H1 (cell line): ENCODE data around the gene PIGU. TPM values are rescaled to one million over a fixed set of nuclear protein-coding genes. Genes with fewer than 3 reads are reported as not detected.

Source experiments
- CTCF ChIA-PET: fragments of 300-600 bp; sonication (Branson Sonifier 250); formaldehyde crosslinking; loops from one replicate; lab custom pipeline; 2021; ENCODE audit not compliant: partially characterized antibody; lab: Charles Lee
- POLR2A ChIA-PET: fragments of 300-600 bp; sonication (Branson Sonifier 250); formaldehyde crosslinking; loops from one replicate; lab custom pipeline; 2021; ENCODE audit warnings: inconsistent platforms; ENCODE audit not compliant: partially characterized antibody; lab: Charles Lee
- DNase-seq, 2 experiments: peaks; one replicate each; pipeline versions ENCODE4 v3.0.0 to v3.0.0-alpha.2; 2010 to 2022; ENCODE audit warnings: low spot score in 2 of 2, low read depth in 1 of 2, mixed read lengths in 1 of 2
- FAIRE-seq: peaks from 2 replicates; lab custom pipeline; 2011; peaks lifted over from hg19 to GRCh38; lab: Jason Lieb, UNC
- H2AFZ ChIP-seq: 2 replicates; pipeline ENCODE4 v1.8.1; 2012; ENCODE audit warnings: low read length, inconsistent platforms
- H2AK5ac ChIP-seq: 2 replicates; pipeline ENCODE4 v1.6.1; 2013; ENCODE audit warnings: low read depth, low read length
- H2BK120ac ChIP-seq: replicated peaks from 2 replicates; pipeline ENCODE3; 2013; ENCODE audit warnings: low read depth, low read length, inconsistent platforms
- H2BK12ac ChIP-seq: 2 replicates; pipeline ENCODE4 v1.6.1; 2013; ENCODE audit warnings: low read depth, low read length
- H2BK15ac ChIP-seq: 2 replicates; pipeline ENCODE4 v1.6.1; 2013; ENCODE audit warnings: low read length
- H2BK20ac ChIP-seq: 2 replicates; pipeline ENCODE4 v1.6.1; 2013; ENCODE audit warnings: low read length
- H2BK5ac ChIP-seq: 2 replicates; pipeline ENCODE4 v1.6.1; 2013; ENCODE audit warnings: low read depth, low read length
- H3K14ac ChIP-seq: 2 replicates; pipeline ENCODE4 v1.6.1; 2013; ENCODE audit warnings: inconsistent platforms; ENCODE audit not compliant: insufficient read length
- H3K18ac ChIP-seq: 2 replicates; pipeline ENCODE4 v1.6.1; 2013; ENCODE audit warnings: low read length; ENCODE audit errors: extremely low read depth
- H3K23ac ChIP-seq: 2 replicates; pipeline ENCODE4 v1.6.1; 2013; ENCODE audit warnings: inconsistent platforms; ENCODE audit not compliant: insufficient read length
- H3K23me2 ChIP-seq: 2 replicates; pipeline ENCODE4 v1.6.1; 2013; ENCODE audit warnings: low read depth, low read length
- H3K27ac ChIP-seq: 2 replicates; pipeline ENCODE4 v1.6.1; 2011; ENCODE audit warnings: low read depth, low read length, inconsistent platforms
- H3K27me3 ChIP-seq, 4 experiments: replicated peaks in 1 of 4; 1 replicate in 1 of 4; 2 replicates in 3 of 4; pipeline versions ENCODE4 v1.6.1 to v1.8.1; 2011 to 2013; ENCODE audit warnings: low read length in 3 of 4, mild to moderate bottlenecking in 3 of 4, inconsistent platforms in 2 of 4, mixed read lengths in 2 of 4, moderate library complexity in 1 of 4; ENCODE audit not compliant: control insufficient read depth in 3 of 4, insufficient read depth in 3 of 4; ENCODE audit errors: extremely low read depth in 1 of 4
- H3K36me3 ChIP-seq, 4 experiments: 2 replicates each; pipeline versions ENCODE4 v1.6.1 to v1.8.1; 2011 to 2013; ENCODE audit warnings: mild to moderate bottlenecking in 4 of 4, low read length in 3 of 4, moderate library complexity in 2 of 4, control low read depth in 1 of 4, inconsistent platforms in 1 of 4; ENCODE audit not compliant: insufficient read depth in 4 of 4, control insufficient read depth in 2 of 4
- H3K4ac ChIP-seq: replicated peaks from 2 replicates; pipeline ENCODE3; 2013; ENCODE audit warnings: low read length, low read depth, mixed read lengths, inconsistent platforms; ENCODE audit not compliant: insufficient read length
- H3K4me1 ChIP-seq, 4 experiments: replicated peaks in 1 of 4; 1 replicate in 1 of 4; 2 replicates in 3 of 4; pipeline versions ENCODE4 v1.6.1 to v1.8.1; 2011 to 2013; ENCODE audit warnings: low read length in 3 of 4, inconsistent platforms in 2 of 4, mixed read lengths in 1 of 4; ENCODE audit not compliant: insufficient read depth in 4 of 4, control insufficient read depth in 3 of 4
- H3K4me2 ChIP-seq, 2 experiments: 2 replicates each; pipeline versions ENCODE4 v1.6.1 to v1.8.1; 2011 to 2013; ENCODE audit warnings: low read depth in 2 of 2, low read length in 2 of 2, control low read depth in 1 of 2, inconsistent platforms in 1 of 2, mild to moderate bottlenecking in 1 of 2; ENCODE audit not compliant: insufficient read depth in 1 of 2
- H3K4me3 ChIP-seq, 4 experiments: fragments of 200-600, 300-600 bp in 1 of 4; sonication (generic), shearing (Covaris generic), sonication (Bioruptor Twin) in 1 of 4; 2 replicates each; pipeline versions ENCODE4 v1.5.1 to v1.8.1; 2011 to 2016; ENCODE audit warnings: low read length in 4 of 4, low read depth in 3 of 4, control low read depth in 2 of 4, inconsistent platforms in 2 of 4, mild to moderate bottlenecking in 2 of 4, mixed read lengths in 1 of 4, moderate library complexity in 1 of 4; ENCODE audit not compliant: insufficient read depth in 2 of 4; ENCODE audit errors: extremely low read depth in 1 of 4
- H3K56ac ChIP-seq: replicated peaks from 2 replicates; pipeline ENCODE3; 2013; ENCODE audit warnings: low read depth, mild to moderate bottlenecking, mixed read lengths, low read length, inconsistent platforms; ENCODE audit not compliant: insufficient read length
- H3K79me1 ChIP-seq: 2 replicates; pipeline ENCODE4 v1.6.1; 2013; ENCODE audit warnings: low read depth, low read length, control low read depth
- H3K79me2 ChIP-seq, 2 experiments: 2 replicates each; pipeline versions ENCODE4 v1.6.1 to v1.8.1; 2012 to 2013; ENCODE audit warnings: low read length in 2 of 2, mild to moderate bottlenecking in 2 of 2, inconsistent platforms in 1 of 2; ENCODE audit not compliant: insufficient read depth in 2 of 2, control insufficient read depth in 1 of 2
- H3K9ac ChIP-seq, 4 experiments: replicated peaks in 1 of 4; 1 replicate in 1 of 4; 2 replicates in 3 of 4; pipeline versions ENCODE4 v1.6.1 to v1.8.1; 2011 to 2013; ENCODE audit warnings: low read depth in 3 of 4, low read length in 3 of 4, control low read depth in 2 of 4, mild to moderate bottlenecking in 2 of 4, moderate library complexity in 2 of 4, inconsistent platforms in 1 of 4; ENCODE audit errors: extremely low read depth in 1 of 4
- H3K9me3 ChIP-seq, 2 experiments: 2 replicates each; pipeline versions ENCODE4 v1.6.1 to v1.8.1; 2012 to 2013; ENCODE audit warnings: mild to moderate bottlenecking in 2 of 2, moderate library complexity in 2 of 2, control low read depth in 1 of 2, inconsistent platforms in 1 of 2, low read depth in 1 of 2, low read length in 1 of 2, mixed read lengths in 1 of 2; ENCODE audit not compliant: insufficient read depth in 2 of 2
- H4K20me1 ChIP-seq, 2 experiments: replicated peaks in 1 of 2; 2 replicates each; pipeline versions ENCODE3 to v1.8.1; 2011 to 2013; ENCODE audit warnings: inconsistent platforms in 2 of 2, low read length in 2 of 2, mild to moderate bottlenecking in 1 of 2; ENCODE audit not compliant: insufficient read depth in 2 of 2, control insufficient read depth in 1 of 2
- H4K5ac ChIP-seq: 2 replicates; pipeline ENCODE4 v1.6.1; 2013; ENCODE audit warnings: low read length, low read depth, mixed read lengths, inconsistent platforms; ENCODE audit not compliant: insufficient read length
- H4K8ac ChIP-seq: 2 replicates; pipeline ENCODE4 v1.8.0; 2013; ENCODE audit warnings: mild to moderate bottlenecking, moderate library complexity, low read length, inconsistent platforms; ENCODE audit not compliant: insufficient read depth; ENCODE audit errors: extremely low read depth
- H4K91ac ChIP-seq: replicated peaks from 2 replicates; pipeline ENCODE3; 2013; ENCODE audit warnings: low read length, mixed read lengths, inconsistent platforms; ENCODE audit not compliant: insufficient read length
- CHD1 ChIP-seq: IDR thresholded peaks from 2 replicates; pipeline ENCODE4 v1.6.1; 2012; ENCODE audit warnings: low read depth, low read length, improper control_type of control experiment
- JUN ChIP-seq: IDR thresholded peaks from 2 replicates; pipeline ENCODE4 v1.6.1; 2011; ENCODE audit warnings: low read depth, mild to moderate bottlenecking, improper control_type of control experiment, low read length
- JUND ChIP-seq: IDR thresholded peaks from 2 replicates; pipeline ENCODE4 v1.6.1; 2011; ENCODE audit warnings: mild to moderate bottlenecking, improper control_type of control experiment, low read length
- PHF8 ChIP-seq: fragments of 200-600 bp; sonication (generic); conservative IDR thresholded peaks from 2 replicates; pipeline ENCODE4 v1.7.1; 2012; ENCODE audit warnings: low read depth, mild to moderate bottlenecking, inconsistent platforms, low read length, moderate library complexity
- RAD21 ChIP-seq, 2 experiments: IDR thresholded peaks in 1 of 2; conservative IDR thresholded peaks in 1 of 2; 2 replicates each; pipeline ENCODE4 v1.6.1; 2011; ENCODE audit warnings: low read depth in 2 of 2, low read length in 2 of 2, improper control_type of control experiment in 1 of 2, inconsistent platforms in 1 of 2, mild to moderate bottlenecking in 1 of 2, moderate library complexity in 1 of 2
- TAF7 ChIP-seq: optimal IDR thresholded peaks from 2 replicates; pipeline ENCODE3; 2011; ENCODE audit warnings: low read depth, mild to moderate bottlenecking, inconsistent platforms, low read length, moderate library complexity, borderline replicate concordance
- USF2 ChIP-seq: IDR thresholded peaks from 2 replicates; pipeline ENCODE4 v1.6.1; 2011; ENCODE audit warnings: low read length, improper control_type of control experiment
- WGBS, 2 experiments: shearing (Covaris generic) in 1 of 2; methylation state at CpG; one replicate each; pipeline versions ENCODE4 v1.1.6 to v1.1.7; 2013 to 2015; ENCODE audit warnings: low lambda C conversion rate in 2 of 2, mixed read lengths in 2 of 2, inconsistent platforms in 1 of 2, low coverage in 1 of 2, missing lambda C conversion rate in 1 of 2; ENCODE audit not compliant: insufficient replicate concordance in 2 of 2, insufficient coverage in 1 of 2, insufficient read length in 1 of 2; ENCODE audit errors: extremely low coverage in 1 of 2, missing lambda C conversion rate in 1 of 2; 5-methylcytosine and 5-hydroxymethylcytosine counted together
- polyA plus RNA-seq, 7 experiments: library from polyadenylated mRNA; depleted of rRNA in 3 of 7; stranded (reverse) in 5 of 7; unstranded in 2 of 7; fragments of >200 nt in 5 of 7; fragments of 200-250 nt in 2 of 7; gene quantifications; 1 replicate in 5 of 7; 2 replicates in 1 of 7; 4 replicates in 1 of 7; pipeline versions ENCODE4 v1.2.1 to v1.2.3, GENCODE V29; 2011 to 2013; ENCODE audit warnings: missing spikeins in 2 of 7, mixed read lengths in 2 of 7
- total RNA-seq: library from RNA; stranded (reverse); fragmentation: NEBNext Ultra II Directional; extraction: Animal tissue kit (Norgen Biotek cat#: 25700); gene quantifications from 2 replicates; pipeline ENCODE4 v1.2.1, GENCODE V29; 2021

Gene PIGU
- total and polyA plus RNA-seq, 2 of the 8 experiments (the other 6 are each of a cell fraction or from before 2014, with no cell fraction given): 28.3 to 117 TPM

- H3K9ac ChIP-seq: no peak overlapping the region
- 91% methylated on average over 14 of the region's 14 CpGs; no CpG with 5 or more reads in 1 of the 2 experiments for WGBS, 2 experiments
Observed at GRCh38 chr20:34525709-34526416, 151.0 kb downstream of the PIGU start.

More at GRCh38 chr20:34525709-34526416, 151.0 kb downstream of the PIGU start:
- Histone ChIP-seq H2AK5ac (no peak overlapping the region), H3K23me2 (no peaks in the 10 kb centered on the region), H3K56ac (no peak overlapping the region), H3K4ac (no peak overlapping the region), H3K36me3 (peaks cover 8 to 33% (median 20%) of the 10 kb centered on the region in 4 experiments), H3K4me2 (no peak overlapping the region), H3K27ac (no peak overlapping the region), H2BK12ac (no peak overlapping the region), H3K4me1 (peaks cover 0 to 4% (median 3%) of the 10 kb centered on the region in 4 experiments; a peak in 3 of 7 replicates), H3K9me3 (no peaks in the 10 kb centered on the region), H3K79me1 (peaks cover 14% of the 10 kb centered on the region), H3K18ac (no peak overlapping the region), H4K20me1 (peaks cover 17 to 24% of the 10 kb centered on the region in 2 experiments), H2BK120ac (no peak overlapping the region), H4K8ac (no peak overlapping the region), H2BK20ac (no peak overlapping the region), H3K14ac (no peak overlapping the region), H2BK5ac (no peak overlapping the region), H3K4me3 (no peak overlapping the region), H2BK15ac (no peak overlapping the region), H3K79me2 (peaks cover 0 to 50% of the 10 kb centered on the region in 2 experiments; a peak in 3 of 4 replicates), H3K27me3 (no peaks in the 10 kb centered on the region), H3K23ac (no peak overlapping the region), H4K91ac (no peak overlapping the region), H2AFZ (no peak overlapping the region), H4K5ac (no peak overlapping the region)
- DNase-seq: no peak
- no peak for TF ChIP-seq CHD1
- TF ChIP-seq RAD21 (IDR thresholded peaks at IDR 0.05 in 1 of 2, conservative IDR thresholded peaks at IDR 0.05 in 1 of 2; ENCODE audit: low read depth in 2 of 2, low read length in 2 of 2): no peak
- TF ChIP-seq TAF7: no peak
- TF ChIP-seq PHF8: no peak
- TF ChIP-seq JUN: no peak
- TF ChIP-seq USF2: no peak
- no peak for TF ChIP-seq JUND
- FAIRE-seq: no peak
- POLR2A ChIA-PET: interaction anchor here (1.4 to 1.5 kb wide), 2 partner anchors 9 to 223 kb away, joined by 4 read pairs; partner anchors contain the start of gene AHCY
- CTCF ChIA-PET: interaction anchor here (0.7 to 5.9 kb wide), 5 partner anchors 8 to 213 kb away, joined by 3 to 50 read pairs (median 4); no protein-coding TSS in a partner anchor
